Measurements from ENCODE around the gene OR2A25. TPM values are rescaled to one million over a fixed set of nuclear protein-coding genes. Genes with fewer than 3 reads are reported as not detected.

Gene OR2A25

Small RNA genes lying within 50 kb of the gene (small RNA-seq; reads per million reads assigned to genes)
- not detected for gene OR2A41P (ENCODE audit: insufficient read depth)
